Measurements from ENCODE around the gene PRKAG2. TPM values are rescaled to one million over a fixed set of nuclear protein-coding genes. Genes with fewer than 3 reads are reported as not detected.
A peak's percentile ranks its signal among the peaks of the same experiment; 100 is the strongest.
"Not testable (repeated sequence)": the region's sequence is repeated elsewhere in the genome, so short reads cannot be mapped to it uniquely, and the experiment has no call there.

Gene PRKAG2
- total RNA-seq, 2 donors from 2014 or later, result 19.9 to 22.6 TPM

DNA sequence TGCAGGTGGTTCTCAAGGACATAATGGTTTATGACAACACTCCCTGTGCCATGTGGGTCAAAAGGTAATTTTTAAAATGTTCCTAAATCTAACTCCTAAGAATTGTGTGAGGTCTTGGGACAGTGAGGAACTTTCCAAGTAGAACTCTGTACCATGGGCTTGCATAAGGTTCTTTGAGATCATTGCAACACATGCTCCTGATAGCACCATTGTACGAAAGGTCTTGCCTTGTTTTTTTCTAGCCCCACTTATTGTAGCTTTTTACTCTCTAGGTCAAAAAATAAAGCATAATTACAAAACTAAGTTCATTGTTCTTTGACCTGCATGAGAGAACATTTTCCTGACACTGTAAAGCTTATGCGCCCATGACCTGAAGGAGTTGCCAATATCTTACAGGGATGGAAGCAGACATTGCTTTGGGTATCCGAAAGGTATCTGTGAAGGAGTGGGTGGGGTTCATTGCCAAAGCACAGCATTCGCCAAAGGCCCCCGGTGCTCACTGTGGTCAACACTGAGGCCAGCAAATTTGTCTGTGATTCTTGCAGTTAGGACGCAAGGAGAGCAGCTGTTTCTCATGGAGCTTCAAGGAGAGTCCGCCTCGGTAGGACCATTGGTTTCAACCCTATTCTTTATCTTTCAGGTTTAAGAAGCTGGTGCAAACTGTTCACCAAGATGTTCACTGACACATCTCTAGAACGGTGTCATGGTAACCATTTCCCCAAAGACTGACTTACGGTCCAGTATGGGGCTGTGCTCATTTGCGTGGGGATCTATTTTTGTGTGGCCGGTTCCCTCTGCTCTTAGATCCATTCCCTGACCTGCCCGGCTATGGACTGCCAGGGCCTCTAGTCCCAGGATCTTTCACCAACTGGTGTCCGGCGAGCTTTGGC, 7.6 kb upstream of the PRKAG2 start:
- ATAC-seq (no peak), DNase-seq (ENCODE audit: low spot score) (no peak)
- H3K4me1 Mint-ChIP-seq (ENCODE audit: low read depth in 2 of 2), result no peaks in the 10 kb centered on the region
- no peaks in the 10 kb centered on the region for H3K36me3 Mint-ChIP-seq
- no peaks in the 10 kb centered on the region for H3K9me3 Mint-ChIP-seq
- peaks cover 10 to 15% of the 10 kb centered on the region in 2 donors for H3K27me3 Mint-ChIP-seq
- H3K27ac Mint-ChIP-seq, result no peak overlapping the region
- no peak overlapping the region for H3K4me3 Mint-ChIP-seq

DNA sequence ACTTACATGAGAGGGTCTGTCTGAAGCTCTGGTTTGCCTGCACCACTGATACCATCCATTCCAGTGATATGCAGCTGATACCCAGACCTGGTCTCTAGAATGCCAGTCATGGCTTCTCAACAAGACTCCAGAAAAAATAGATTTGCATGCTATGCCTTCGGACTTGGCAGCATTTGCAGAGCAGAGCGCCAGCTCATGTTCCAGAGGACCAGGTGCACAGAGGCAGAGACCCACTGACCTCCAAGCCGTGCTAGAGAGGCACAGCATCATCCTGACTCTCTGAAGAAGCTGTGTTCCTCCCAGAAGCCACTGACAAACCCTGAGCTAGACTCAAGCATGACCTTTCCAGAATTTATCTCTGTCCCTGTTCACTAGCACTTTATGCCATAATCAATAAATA, 6.9 kb upstream of the PRKAG2 start:
- no peak overlapping the region for H3K27ac Mint-ChIP-seq
- DNase-seq (ENCODE audit: low spot score) (no peak), ATAC-seq (no peak)
- H3K9me3 Mint-ChIP-seq, result no peaks in the 10 kb centered on the region
- H3K4me3 Mint-ChIP-seq, result no peak overlapping the region
- H3K27me3 Mint-ChIP-seq, result peaks cover 8 to 15% of the 10 kb centered on the region in 2 donors
- H3K4me1 Mint-ChIP-seq (ENCODE audit: low read depth in 2 of 2), result no peaks in the 10 kb centered on the region
- H3K36me3 Mint-ChIP-seq, result no peaks in the 10 kb centered on the region

DNA sequence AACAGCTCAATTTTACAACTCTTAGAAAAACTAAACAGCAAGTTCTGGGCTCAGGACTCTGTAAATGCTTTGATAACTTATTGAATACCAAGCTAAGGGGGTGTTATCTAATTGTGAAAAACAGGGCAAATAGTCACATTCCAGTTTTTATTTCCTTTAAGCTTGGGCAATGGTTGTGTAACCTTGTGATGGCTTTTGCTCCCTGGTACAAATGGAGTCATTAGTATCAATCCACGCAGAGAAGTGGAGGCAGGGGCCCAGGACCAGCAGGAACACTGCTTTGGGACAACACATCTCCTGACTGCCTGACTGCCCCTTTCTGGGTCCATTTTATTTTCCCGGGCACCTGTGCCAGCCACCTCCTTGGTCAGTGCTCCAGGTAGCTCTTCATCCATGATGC, 5.8 kb upstream of the PRKAG2 start:
- H3K4me1 Mint-ChIP-seq (ENCODE audit: low read depth in 2 of 2), result no peaks in the 10 kb centered on the region
- H3K27me3 Mint-ChIP-seq, result peaks cover 8 to 15% of the 10 kb centered on the region in 2 donors
- no peak for ATAC-seq
- no peak overlapping the region for H3K4me3 Mint-ChIP-seq
- H3K9me3 Mint-ChIP-seq, result no peaks in the 10 kb centered on the region
- no peak overlapping the region for H3K27ac Mint-ChIP-seq
- no peak for DNase-seq (ENCODE audit: low spot score)
- H3K36me3 Mint-ChIP-seq, result no peaks in the 10 kb centered on the region

DNA sequence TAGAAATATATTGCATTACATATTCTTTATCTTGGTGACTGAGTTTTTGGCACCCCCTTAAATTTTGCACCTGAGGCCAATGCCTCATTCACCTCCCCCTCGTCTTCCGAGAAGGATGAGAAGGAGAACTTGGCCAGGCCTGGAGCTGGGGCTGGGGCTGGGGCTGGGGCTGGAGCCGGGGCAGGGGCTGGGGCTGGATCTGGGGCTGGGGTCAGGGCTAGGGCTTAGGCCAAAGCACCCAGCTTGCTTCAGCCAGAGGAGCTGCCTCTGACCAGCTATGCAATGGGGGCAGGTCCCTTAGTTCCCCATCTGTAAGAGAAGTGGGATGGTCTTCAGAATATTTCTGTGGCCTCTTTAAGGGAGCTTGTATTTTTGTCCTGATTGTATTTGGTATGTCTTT, 3.8 kb upstream of the PRKAG2 start:
- no peak overlapping the region for H3K4me3 Mint-ChIP-seq
- peaks cover 3 to 6% of the 10 kb centered on the region in 2 donors for H3K4me1 Mint-ChIP-seq (ENCODE audit: low read depth in 2 of 2)
- DNase-seq (ENCODE audit: low spot score) (peak; percentile 20), ATAC-seq (no peak)
- H3K9me3 Mint-ChIP-seq, result no peaks in the 10 kb centered on the region
- H3K36me3 Mint-ChIP-seq, result no peaks in the 10 kb centered on the region
- no peak overlapping the region for H3K27ac Mint-ChIP-seq
- H3K27me3 Mint-ChIP-seq, result peaks cover 3 to 8% of the 10 kb centered on the region in 2 donors

DNA sequence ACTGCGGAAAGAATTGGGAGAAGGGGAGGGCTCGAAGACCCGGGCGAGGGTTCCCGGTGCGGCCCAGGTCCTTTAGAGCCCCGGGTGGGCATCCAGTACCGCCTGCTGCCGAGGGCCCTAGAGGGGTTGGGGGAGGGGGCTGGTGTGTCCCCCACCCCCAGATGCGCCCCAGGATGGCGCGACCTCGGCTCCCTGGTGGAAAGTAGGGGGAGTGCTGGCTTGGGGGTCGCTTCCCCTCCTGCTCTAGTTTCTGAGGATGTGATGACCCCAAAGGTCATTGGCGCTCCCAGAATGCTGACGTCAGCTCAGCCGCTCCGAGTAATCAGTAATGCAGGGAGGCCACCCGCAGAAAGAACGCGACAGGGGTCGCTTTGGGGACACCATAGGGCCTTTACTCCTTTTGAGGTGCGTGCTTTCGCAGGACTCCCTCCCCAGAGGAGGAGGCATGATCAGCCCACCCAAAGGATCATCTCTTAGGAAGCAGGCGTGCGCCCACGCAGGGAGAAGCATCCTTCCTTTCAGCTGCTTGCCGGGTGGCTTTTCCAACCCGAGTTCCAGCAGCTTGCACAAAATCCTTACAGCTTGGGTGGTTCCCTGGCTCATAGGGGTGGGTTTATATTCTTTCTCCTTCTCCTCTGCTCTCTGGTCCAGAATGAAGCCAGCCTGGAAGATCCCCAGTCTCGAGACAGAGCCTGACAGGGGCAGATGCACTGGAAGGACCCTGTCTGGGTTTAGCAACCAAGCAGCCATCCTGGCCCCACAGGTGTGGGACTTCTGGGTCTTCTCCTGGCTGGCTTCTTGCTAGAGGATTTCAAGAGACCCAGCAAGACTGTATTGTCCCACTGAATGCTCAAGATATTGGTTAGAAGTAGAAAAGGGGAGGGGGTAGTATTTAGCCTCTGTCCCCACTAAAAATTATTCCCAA, 1.3 kb upstream of the PRKAG2 start:
- peak overlapping the region; percentile 91 for H3K4me3 Mint-ChIP-seq
- DNase-seq (ENCODE audit: low spot score) (no peak), ATAC-seq (no peak)
- H3K27me3 Mint-ChIP-seq, result no peaks in the 10 kb centered on the region
- peaks cover 4 to 20% of the 10 kb centered on the region in 2 donors for H3K4me1 Mint-ChIP-seq (ENCODE audit: low read depth in 2 of 2)
- H3K27ac Mint-ChIP-seq, result no peak overlapping the region
- H3K36me3 Mint-ChIP-seq, result no peaks in the 10 kb centered on the region
- H3K9me3 Mint-ChIP-seq, result no peaks in the 10 kb centered on the region

DNA sequence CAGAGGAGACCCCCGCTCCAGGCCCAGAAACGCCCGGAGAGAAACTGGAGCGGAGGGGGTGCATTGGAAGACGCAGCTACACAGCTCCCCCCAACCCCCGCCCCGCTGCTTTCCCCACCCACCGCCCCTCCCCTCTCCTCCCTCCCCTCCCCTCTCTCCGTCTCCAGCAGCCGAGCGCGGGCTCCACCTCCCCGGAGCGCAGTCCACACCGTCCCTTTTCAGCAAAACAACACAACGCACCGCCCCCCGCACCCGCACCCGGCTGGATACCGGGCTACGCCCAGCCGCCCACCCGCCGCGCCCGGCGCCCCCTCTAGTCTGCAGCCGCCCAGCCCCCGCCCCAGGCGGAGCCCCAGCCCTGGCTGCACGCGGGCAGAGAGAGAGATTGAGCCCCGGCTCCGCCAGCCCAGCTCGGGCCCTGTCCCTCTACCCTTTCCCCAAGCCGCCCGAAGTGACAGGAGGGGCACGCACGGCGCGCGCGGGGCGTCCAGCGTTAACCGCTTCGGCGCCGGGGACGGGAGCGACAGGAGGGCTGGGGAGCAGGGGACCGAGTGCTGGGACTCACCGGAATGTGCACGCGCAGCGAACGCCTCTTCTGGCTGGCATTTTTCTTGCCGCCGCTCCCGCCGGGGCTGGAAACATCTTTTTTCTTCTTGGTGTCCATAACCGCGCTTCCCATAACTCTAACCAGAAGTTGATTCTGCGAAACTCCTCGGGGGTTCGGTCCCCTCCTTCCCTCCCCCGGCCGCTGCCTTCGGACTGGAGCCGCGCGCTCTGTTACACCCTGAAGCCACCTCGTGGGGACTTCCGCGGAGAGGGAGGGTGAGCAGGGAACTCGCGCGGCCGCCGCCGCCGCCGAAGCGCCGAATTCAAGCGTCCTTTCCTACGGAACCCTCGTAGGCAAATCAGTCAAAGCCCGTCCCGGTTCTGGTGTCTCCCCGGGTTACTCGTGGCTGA, 695 bp downstream of the PRKAG2 start:
- Mint-ChIP-seq H3K9me3 (no peaks in the 10 kb centered on the region), H3K4me1 (ENCODE audit: low read depth in 2 of 2) (peaks cover 17 to 25% of the 10 kb centered on the region in 2 donors), H3K4me3 (peak overlapping the region; percentile 91), H3K36me3 (no peaks in the 10 kb centered on the region), H3K27me3 (no peaks in the 10 kb centered on the region), H3K27ac (peak overlapping the region; percentile 63 to 81)
- ATAC-seq, result peak; percentile 62 to 73
- peak; percentile 77 for DNase-seq (ENCODE audit: low spot score)

DNA sequence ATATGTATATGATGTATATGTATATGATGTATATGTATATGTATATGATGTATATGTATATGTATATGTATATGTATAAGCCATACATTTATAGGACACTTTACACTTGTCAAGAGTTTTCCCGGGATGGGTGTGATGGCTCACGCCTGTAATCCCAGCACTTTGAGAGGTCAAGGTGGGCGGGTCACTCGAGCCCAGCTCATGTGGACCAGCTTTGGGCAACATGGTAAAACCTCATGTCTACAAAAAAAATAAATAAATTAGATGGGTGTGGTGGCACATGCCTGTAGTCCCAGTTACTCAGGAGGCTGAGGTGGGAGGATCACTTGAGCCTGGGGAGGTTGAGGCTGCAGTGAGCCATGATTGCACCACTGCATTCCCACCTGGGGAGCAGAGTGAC, 2.4 kb downstream of the PRKAG2 start:
- not testable (repeated sequence) for H3K27me3 Mint-ChIP-seq

DNA sequence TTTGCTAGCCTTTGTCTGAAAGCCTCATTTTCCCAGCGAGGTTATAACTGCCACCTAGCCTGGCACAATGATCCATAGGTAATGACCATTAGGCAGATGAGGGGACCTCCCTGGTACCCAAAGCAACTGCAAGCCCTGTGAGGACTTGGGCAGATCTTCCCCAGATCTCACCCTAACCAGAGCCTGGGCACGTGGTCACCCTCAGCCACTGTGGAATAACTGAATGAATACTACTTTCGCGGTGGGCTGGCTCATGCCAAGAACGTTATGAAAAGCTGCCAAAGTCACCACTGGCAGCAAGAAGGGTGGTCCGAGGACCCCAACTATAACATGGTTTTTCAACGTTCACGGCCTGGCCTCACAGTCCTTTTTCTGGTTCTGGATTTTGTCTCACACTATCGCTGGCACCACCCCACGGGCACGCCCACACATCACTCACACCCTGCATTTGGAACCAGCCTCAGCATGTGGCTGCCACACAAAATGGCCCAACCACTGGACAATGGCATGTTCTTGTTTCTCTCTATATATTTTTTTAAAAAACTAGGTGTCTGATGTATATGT, 3.4 kb downstream of the PRKAG2 start:
- Mint-ChIP-seq H3K4me1 (ENCODE audit: low read depth in 2 of 2) (peaks cover 27 to 30% of the 10 kb centered on the region in 2 donors), H3K9me3 (no peaks in the 10 kb centered on the region), H3K36me3 (no peaks in the 10 kb centered on the region), H3K4me3 (no peak overlapping the region), H3K27me3 (no peaks in the 10 kb centered on the region), H3K27ac (no peak overlapping the region)
- ATAC-seq, result no peak
- DNase-seq (ENCODE audit: low spot score), result peak; percentile 26

More for the DNA sequence above, 2.4 kb downstream of the PRKAG2 start:
- ATAC-seq, H3K9me3 Mint-ChIP-seq, H3K36me3 Mint-ChIP-seq, H3K27ac Mint-ChIP-seq: not testable (repeated sequence)
- H3K4me3 Mint-ChIP-seq, result peak overlapping the region; percentile 91
- peak; percentile 49 for DNase-seq (ENCODE audit: low spot score)
- H3K4me1 Mint-ChIP-seq (ENCODE audit: low read depth in 2 of 2), result peaks cover 24 to 30% of the 10 kb centered on the region in 2 donors

DNA sequence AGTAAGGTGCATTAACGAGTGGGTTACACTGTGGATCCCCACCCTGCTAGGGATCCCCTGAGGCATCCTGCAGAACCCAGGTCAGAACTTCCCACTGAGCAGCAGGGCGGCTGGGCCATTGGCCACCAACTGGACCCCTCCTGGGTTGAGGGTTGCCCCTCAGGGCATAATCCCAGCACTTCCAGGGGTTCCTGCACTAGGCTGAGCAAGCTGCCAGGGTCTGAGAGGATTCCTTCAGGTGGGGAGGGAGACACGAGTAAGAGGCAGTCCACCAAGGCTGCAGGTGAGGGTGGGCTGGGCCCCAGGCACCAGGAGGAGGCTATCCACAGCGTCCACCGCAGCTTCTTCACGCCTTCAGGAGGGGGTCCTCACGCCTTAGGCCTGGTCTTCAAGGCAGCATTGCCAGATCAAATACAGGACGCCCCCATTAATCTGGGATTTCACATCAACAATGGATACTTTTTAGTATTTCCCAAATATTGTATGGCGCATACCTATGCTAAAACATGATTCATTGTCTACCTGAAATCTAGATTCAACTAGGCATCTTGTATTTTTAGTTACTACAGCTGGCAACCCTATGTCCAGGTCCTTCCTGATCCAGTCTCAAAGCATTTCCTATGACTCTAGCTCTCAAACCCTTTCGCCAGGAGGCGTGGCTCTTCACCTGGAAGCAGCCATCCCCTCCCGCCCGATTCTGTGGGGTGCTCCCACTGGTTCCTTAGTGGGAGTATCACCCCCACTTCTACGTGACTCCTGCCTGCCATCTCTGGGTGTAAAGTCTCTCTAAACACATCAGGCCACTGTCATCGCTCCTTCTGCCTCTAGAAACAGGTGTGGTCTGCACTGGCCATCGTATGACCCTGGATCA, 4.1 kb downstream of the PRKAG2 start:
- no peak for ATAC-seq
- Mint-ChIP-seq H3K36me3 (no peaks in the 10 kb centered on the region), H3K27ac (no peak overlapping the region), H3K9me3 (no peaks in the 10 kb centered on the region), H3K4me1 (ENCODE audit: low read depth in 2 of 2) (peaks cover 27 to 30% of the 10 kb centered on the region in 2 donors), H3K4me3 (no peak overlapping the region), H3K27me3 (no peaks in the 10 kb centered on the region)
- DNase-seq (ENCODE audit: low spot score), result no peak

DNA sequence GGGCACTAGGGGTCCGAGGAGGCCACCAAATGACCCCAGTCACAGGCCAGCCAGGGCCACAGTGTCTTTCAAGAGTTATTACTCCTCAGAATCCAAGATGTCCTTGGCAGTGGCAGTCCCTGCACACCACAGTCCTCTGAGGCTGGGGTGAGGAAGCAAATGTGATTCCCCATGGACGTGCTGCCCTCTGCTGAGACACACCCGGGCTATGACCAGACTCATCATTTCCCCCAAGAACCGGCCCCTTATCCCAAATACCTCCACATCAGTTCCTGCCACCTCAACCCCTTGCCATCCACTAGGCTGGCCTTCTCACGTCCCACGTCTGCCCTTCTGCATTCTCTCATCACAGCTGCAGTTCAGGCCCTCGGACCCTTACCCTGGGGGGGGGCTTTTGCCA, 5.0 kb downstream of the PRKAG2 start:
- no peaks in the 10 kb centered on the region for H3K27me3 Mint-ChIP-seq
- no peak overlapping the region for H3K27ac Mint-ChIP-seq
- peaks cover 27 to 30% of the 10 kb centered on the region in 2 donors for H3K4me1 Mint-ChIP-seq (ENCODE audit: low read depth in 2 of 2)

DNA sequence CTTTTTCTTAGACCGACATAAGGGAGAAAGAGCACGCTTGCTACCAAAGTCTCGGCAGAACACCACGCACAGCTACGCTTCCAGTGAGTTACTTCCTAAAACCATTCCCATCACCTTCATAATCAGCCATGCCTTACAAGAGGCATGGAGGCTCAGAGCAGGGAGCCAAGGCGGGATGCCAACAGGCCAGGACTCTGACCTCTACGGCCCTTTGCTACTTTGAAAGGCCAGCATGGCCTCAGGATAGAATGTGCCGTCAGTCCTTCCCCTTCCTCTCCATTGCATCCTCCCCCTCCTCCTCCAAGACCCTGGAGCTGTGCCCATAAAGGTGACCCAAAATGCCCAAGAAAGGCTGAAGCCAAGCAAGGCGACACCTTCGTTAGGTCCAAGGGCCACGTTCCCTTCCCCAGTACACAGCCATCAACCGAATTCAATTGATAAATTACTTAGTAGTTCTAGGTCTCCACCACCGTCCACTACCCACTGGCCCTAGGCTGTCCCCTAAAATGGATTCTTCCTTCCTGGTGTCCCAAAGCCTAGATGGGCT, 5.7 kb downstream of the PRKAG2 start:
- no peak overlapping the region for H3K4me3 Mint-ChIP-seq
- peak overlapping the region in 1 of 2 donors; percentile 7 for H3K27ac Mint-ChIP-seq
- DNase-seq (ENCODE audit: low spot score) (no peak), ATAC-seq (no peak)
- no peaks in the 10 kb centered on the region for H3K36me3 Mint-ChIP-seq
- peaks cover 25% of the 10 kb centered on the region in 2 donors for H3K4me1 Mint-ChIP-seq (ENCODE audit: low read depth in 2 of 2)
- H3K27me3 Mint-ChIP-seq, result no peaks in the 10 kb centered on the region
- H3K9me3 Mint-ChIP-seq, result no peaks in the 10 kb centered on the region

More for the DNA sequence above, 5.0 kb downstream of the PRKAG2 start:
- no peaks in the 10 kb centered on the region for H3K9me3 Mint-ChIP-seq
- ATAC-seq (no peak), DNase-seq (ENCODE audit: low spot score) (no peak)
- no peaks in the 10 kb centered on the region for H3K36me3 Mint-ChIP-seq
- no peak overlapping the region for H3K4me3 Mint-ChIP-seq

All from natural killer cell treated with Interleukin-12 subunit alpha and Interleukin-12 subunit beta and Interleukin-15 and Interleukin-18, amount 100 ng/mL, for 72 hours (primary cell).